ENCODE data around the gene REEP2.
"Not testable (repeated sequence)": the region's sequence is repeated elsewhere in the genome, so short reads cannot be mapped to it uniquely, and the experiment has no call there.

The REEP2 gene

GRCh38 chr5:138466125-138466899, 27.5 kb downstream of the REEP2 start:
- DNase-seq (ENCODE audit: low read depth): no peak

- no peak for DNase-seq (ENCODE audit: low read depth)
Observed at GRCh38 chr5:138466900-138467710, 28.2 kb downstream of the REEP2 start.

GRCh38 chr5:138467711-138468132, 28.9 kb downstream of the REEP2 start:
- no peak for DNase-seq (ENCODE audit: low read depth)

GRCh38 chr5:138468133-138468965, 29.5 kb downstream of the REEP2 start:
- DNase-seq (ENCODE audit: low read depth): no peak

- no peak for DNase-seq (ENCODE audit: low read depth)
Observed at GRCh38 chr5:138468966-138469539, 30.2 kb downstream of the REEP2 start.

GRCh38 chr5:138469540-138470321, 30.9 kb downstream of the REEP2 start:
- no peak for DNase-seq (ENCODE audit: low read depth)

GRCh38 chr5:138470322-138471051, 31.6 kb downstream of the REEP2 start:
- DNase-seq (ENCODE audit: low read depth): no peak

GRCh38 chr5:138471052-138471361, 32.1 kb downstream of the REEP2 start:
- no peak for DNase-seq (ENCODE audit: low read depth)

GRCh38 chr5:138472353-138472752, 33.5 kb downstream of the REEP2 start:
- no peak for DNase-seq (ENCODE audit: low read depth)

GRCh38 chr5:138473151-138473550, 34.3 kb downstream of the REEP2 start:
- not testable (repeated sequence) for DNase-seq (ENCODE audit: low read depth)

GRCh38 chr5:138476918-138477317, 38.1 kb downstream of the REEP2 start:
- DNase-seq (ENCODE audit: low read depth): no peak

GRCh38 chr5:138482638-138483037, 43.8 kb downstream of the REEP2 start:
- no peak for DNase-seq (ENCODE audit: low read depth)

GRCh38 chr5:138488481-138488945, 49.7 kb downstream of the REEP2 start:
- DNase-seq (ENCODE audit: low read depth): no peak

GRCh38 chr5:138489683-138490061, 50.8 kb downstream of the REEP2 start:
- DNase-seq (ENCODE audit: low read depth): no peak

- no peak for DNase-seq (ENCODE audit: low read depth)
Observed at GRCh38 chr5:138490648-138491283, 51.9 kb downstream of the REEP2 start.

- no peak for DNase-seq (ENCODE audit: low read depth)
Observed at GRCh38 chr5:138491284-138491648, 52.4 kb downstream of the REEP2 start.

- DNase-seq (ENCODE audit: low read depth): peak; percentile 81
Observed at GRCh38 chr5:138491669-138492559, 53.1 kb downstream of the REEP2 start.

GRCh38 chr5:138492560-138493045, 53.7 kb downstream of the REEP2 start:
- no peak for DNase-seq (ENCODE audit: low read depth)

GRCh38 chr5:138495351-138495750, 56.5 kb downstream of the REEP2 start:
- DNase-seq (ENCODE audit: low read depth): no peak

Data from activated T-cell treated with anti-CD3 and anti-CD28 coated beads for 48 hours (primary cell).